A673 (cell line): ENCODE results near the gene PDGFA.

Experiments
- EZH2 ChIP-seq: fragments of 200-600 bp; sonication (generic); IDR thresholded peaks from 2 replicates; pipeline ENCODE4 v1.6.1; 2017; ENCODE audit warnings: borderline replicate concordance, low read depth, mild to moderate bottlenecking, mixed read lengths, antibody characterized with exemption, low read length; ENCODE audit not compliant: poor library complexity, severe bottlenecking
- TF ChIP-seq, protein P1 (sequence below): fragments of 300-800, 200-600 bp; sonication (generic); conservative IDR thresholded peaks from 2 replicates; pipeline ENCODE4 v1.5.1; 2017; ENCODE audit warnings: low read depth, mild to moderate bottlenecking, antibody characterized with exemption, low read length, moderate library complexity, mixed read lengths

DNA sequence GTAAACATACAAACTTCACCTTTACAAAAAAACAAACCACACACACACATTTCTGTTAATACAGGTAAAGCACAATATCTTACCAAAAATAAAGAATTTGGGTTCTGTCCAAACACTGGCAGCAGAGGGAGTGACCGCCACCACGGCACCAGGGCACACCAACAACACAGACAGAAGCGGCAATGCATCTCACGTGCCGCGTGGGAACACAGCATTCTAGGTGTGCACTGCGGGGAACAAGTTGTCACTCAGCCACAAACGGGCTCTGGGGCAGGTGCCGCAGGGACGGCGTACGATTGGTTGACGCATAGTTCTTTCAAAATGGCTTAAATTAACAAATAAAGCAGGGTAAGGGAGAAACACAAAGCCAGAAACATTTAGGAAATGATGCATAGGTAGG, 22.3 kb downstream of the PDGFA start:
- TF ChIP-seq, protein P1, sequence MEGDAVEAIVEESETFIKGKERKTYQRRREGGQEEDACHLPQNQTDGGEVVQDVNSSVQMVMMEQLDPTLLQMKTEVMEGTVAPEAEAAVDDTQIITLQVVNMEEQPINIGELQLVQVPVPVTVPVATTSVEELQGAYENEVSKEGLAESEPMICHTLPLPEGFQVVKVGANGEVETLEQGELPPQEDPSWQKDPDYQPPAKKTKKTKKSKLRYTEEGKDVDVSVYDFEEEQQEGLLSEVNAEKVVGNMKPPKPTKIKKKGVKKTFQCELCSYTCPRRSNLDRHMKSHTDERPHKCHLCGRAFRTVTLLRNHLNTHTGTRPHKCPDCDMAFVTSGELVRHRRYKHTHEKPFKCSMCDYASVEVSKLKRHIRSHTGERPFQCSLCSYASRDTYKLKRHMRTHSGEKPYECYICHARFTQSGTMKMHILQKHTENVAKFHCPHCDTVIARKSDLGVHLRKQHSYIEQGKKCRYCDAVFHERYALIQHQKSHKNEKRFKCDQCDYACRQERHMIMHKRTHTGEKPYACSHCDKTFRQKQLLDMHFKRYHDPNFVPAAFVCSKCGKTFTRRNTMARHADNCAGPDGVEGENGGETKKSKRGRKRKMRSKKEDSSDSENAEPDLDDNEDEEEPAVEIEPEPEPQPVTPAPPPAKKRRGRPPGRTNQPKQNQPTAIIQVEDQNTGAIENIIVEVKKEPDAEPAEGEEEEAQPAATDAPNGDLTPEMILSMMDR, result no peak
- no peak for TF ChIP-seq EZH2
